Measurements from ENCODE around the gene CNDP1. TPM values are rescaled to one million over a fixed set of nuclear protein-coding genes. Genes with fewer than 3 reads are reported as not detected.

The CNDP1 gene
- total RNA-seq, 1 experiment from 2014 or later: not detected

- Mint-ChIP-seq H3K9me3 (ENCODE audit: low read depth, unreplicated experiment) (no peaks in the 10 kb centered on the region), H3K27ac (ENCODE audit: unreplicated experiment) (no peak overlapping the region), H3K27me3 (ENCODE audit: unreplicated experiment) (no peaks in the 10 kb centered on the region), H3K36me3 (ENCODE audit: insufficient read depth, unreplicated experiment) (peaks cover 90% of the 10 kb centered on the region), H3K4me1 (ENCODE audit: low read depth, unreplicated experiment) (no peaks in the 10 kb centered on the region), H3K4me3 (ENCODE audit: low read depth, unreplicated experiment) (no peak overlapping the region)
- TF ChIP-seq, protein P1, sequence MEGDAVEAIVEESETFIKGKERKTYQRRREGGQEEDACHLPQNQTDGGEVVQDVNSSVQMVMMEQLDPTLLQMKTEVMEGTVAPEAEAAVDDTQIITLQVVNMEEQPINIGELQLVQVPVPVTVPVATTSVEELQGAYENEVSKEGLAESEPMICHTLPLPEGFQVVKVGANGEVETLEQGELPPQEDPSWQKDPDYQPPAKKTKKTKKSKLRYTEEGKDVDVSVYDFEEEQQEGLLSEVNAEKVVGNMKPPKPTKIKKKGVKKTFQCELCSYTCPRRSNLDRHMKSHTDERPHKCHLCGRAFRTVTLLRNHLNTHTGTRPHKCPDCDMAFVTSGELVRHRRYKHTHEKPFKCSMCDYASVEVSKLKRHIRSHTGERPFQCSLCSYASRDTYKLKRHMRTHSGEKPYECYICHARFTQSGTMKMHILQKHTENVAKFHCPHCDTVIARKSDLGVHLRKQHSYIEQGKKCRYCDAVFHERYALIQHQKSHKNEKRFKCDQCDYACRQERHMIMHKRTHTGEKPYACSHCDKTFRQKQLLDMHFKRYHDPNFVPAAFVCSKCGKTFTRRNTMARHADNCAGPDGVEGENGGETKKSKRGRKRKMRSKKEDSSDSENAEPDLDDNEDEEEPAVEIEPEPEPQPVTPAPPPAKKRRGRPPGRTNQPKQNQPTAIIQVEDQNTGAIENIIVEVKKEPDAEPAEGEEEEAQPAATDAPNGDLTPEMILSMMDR (IDR thresholded peaks at IDR 0.05; ENCODE audit: unreplicated experiment): no peak
- no peak for DNase-seq
- CTCF ChIA-PET: no interaction called here
- BruUV-seq (replicated peaks): no TSS peak
- intact Hi-C loops (cut with micrococcal nuclease; ENCODE audit: unreplicated experiment): no loop called here
These were observed 24.2 kb upstream of the CNDP1 start for GRCh38 chr18:74509856-74510769.

DNA sequence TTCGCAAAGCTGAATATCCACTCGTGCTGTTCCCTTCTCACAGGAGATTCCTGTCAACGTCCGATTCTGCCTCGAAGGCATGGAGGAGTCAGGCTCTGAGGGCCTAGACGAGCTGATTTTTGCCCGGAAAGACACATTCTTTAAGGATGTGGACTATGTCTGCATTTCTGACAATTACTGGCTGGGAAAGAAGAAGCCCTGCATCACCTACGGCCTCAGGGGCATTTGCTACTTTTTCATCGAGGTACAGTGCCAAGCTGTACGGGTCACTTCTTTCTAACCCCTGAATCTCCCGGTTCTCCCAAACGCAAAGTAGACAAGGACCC, 23.6 kb upstream of the CNDP1 start:
- Mint-ChIP-seq H3K36me3 (ENCODE audit: insufficient read depth, unreplicated experiment) (peaks cover 88% of the 10 kb centered on the region), H3K27ac (ENCODE audit: unreplicated experiment) (no peak overlapping the region)

GRCh38 chr18:74511823-74512222, 22.5 kb upstream of the CNDP1 start:
- H3K27me3 Mint-ChIP-seq (ENCODE audit: unreplicated experiment): no peaks in the 10 kb centered on the region
- intact Hi-C loops (cut with micrococcal nuclease; ENCODE audit: unreplicated experiment): no loop called here
- CTCF ChIA-PET: interaction anchor here (0.9 kb wide), 1 partner anchor 11 kb away, joined by 3 read pairs; no protein-coding TSS in a partner anchor
- TF ChIP-seq, protein P1 (IDR thresholded peaks at IDR 0.05; ENCODE audit: unreplicated experiment): no peak
- BruUV-seq (replicated peaks): no TSS peak
- no peak overlapping the region for H3K27ac Mint-ChIP-seq (ENCODE audit: unreplicated experiment)
- DNase-seq: no peak
- no peaks in the 10 kb centered on the region for H3K9me3 Mint-ChIP-seq (ENCODE audit: low read depth, unreplicated experiment)
- H3K4me3 Mint-ChIP-seq (ENCODE audit: low read depth, unreplicated experiment): no peak overlapping the region
- peaks cover 86% of the 10 kb centered on the region for H3K36me3 Mint-ChIP-seq (ENCODE audit: insufficient read depth, unreplicated experiment)
- H3K4me1 Mint-ChIP-seq (ENCODE audit: low read depth, unreplicated experiment): no peaks in the 10 kb centered on the region

More for the DNA sequence above, 23.6 kb upstream of the CNDP1 start:
- Mint-ChIP-seq H3K4me3 (ENCODE audit: low read depth, unreplicated experiment) (no peak overlapping the region), H3K9me3 (ENCODE audit: low read depth, unreplicated experiment) (no peaks in the 10 kb centered on the region), H3K4me1 (ENCODE audit: low read depth, unreplicated experiment) (no peaks in the 10 kb centered on the region), H3K27me3 (ENCODE audit: unreplicated experiment) (no peaks in the 10 kb centered on the region)
- intact Hi-C loops (cut with micrococcal nuclease; ENCODE audit: unreplicated experiment): no loop called here
- no TSS peak for BruUV-seq (replicated peaks)
- no peak for DNase-seq
- TF ChIP-seq, protein P1 (IDR thresholded peaks at IDR 0.05; ENCODE audit: unreplicated experiment): no peak
- CTCF ChIA-PET: no interaction called here

DNA sequence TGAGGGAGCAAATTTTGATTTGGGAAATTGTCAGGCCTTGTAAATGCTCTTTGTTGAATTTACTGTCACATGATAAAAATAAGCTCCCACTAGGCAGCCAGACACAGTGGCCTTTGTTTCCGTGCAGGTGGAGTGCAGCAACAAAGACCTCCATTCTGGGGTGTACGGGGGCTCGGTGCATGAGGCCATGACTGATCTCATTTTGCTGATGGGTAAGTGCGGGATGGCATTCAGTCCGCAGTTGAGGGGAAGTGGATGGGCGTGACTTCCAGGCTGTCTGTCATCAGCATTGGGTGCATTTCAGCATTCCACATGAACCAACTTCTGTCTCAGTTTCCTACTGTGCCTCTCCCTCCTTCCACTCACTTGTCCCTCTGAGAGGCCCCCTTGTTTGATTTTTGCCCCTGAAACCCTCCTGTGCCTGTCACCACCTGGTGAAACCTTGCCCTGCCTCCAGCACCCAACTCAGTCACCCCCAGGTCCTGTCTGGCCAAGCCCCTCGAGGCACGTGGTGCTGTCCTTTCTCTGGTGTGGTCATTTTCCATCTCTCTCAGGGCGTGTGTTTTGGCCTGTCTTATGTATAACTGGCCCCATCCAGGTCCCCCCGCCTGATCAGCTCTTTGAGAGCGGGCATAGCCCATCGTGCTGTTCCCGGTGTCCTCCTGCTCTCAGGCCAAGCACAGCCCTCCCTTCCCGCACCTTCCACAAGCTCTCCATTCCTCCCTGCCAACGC, 21.8 kb upstream of the CNDP1 start:
- H3K27me3 Mint-ChIP-seq (ENCODE audit: unreplicated experiment): no peaks in the 10 kb centered on the region
- TF ChIP-seq, protein P1 (IDR thresholded peaks at IDR 0.05; ENCODE audit: unreplicated experiment): no peak
- no peak overlapping the region for H3K4me3 Mint-ChIP-seq (ENCODE audit: low read depth, unreplicated experiment)
- no TSS peak for BruUV-seq (replicated peaks)
- CTCF ChIA-PET: no interaction called here
- H3K9me3 Mint-ChIP-seq (ENCODE audit: low read depth, unreplicated experiment): no peaks in the 10 kb centered on the region
- intact Hi-C loops (cut with micrococcal nuclease; ENCODE audit: unreplicated experiment): no loop called here
- H3K36me3 Mint-ChIP-seq (ENCODE audit: insufficient read depth, unreplicated experiment): peaks cover 86% of the 10 kb centered on the region
- H3K4me1 Mint-ChIP-seq (ENCODE audit: low read depth, unreplicated experiment): no peaks in the 10 kb centered on the region
- H3K27ac Mint-ChIP-seq (ENCODE audit: unreplicated experiment): peak overlapping the region; percentile 41
- DNase-seq: no peak
